ENCODE results near the gene MRPS5.
"Not testable (repeated sequence)": the region's sequence is repeated elsewhere in the genome, so short reads cannot be mapped to it uniquely, and the experiment has no call there.

MRPS5 gene

GRCh38 chr2:95044601-95045000, 77.0 kb downstream of the MRPS5 start:
- DNase-seq, result no peak

GRCh38 chr2:95043300-95044093, 78.1 kb downstream of the MRPS5 start:
- peak; percentile 53 for DNase-seq

- no peak for DNase-seq
These were observed 78.9 kb downstream of the MRPS5 start for GRCh38 chr2:95042472-95043271.

- DNase-seq, result no peak
These were observed 79.7 kb downstream of the MRPS5 start for GRCh38 chr2:95041824-95042442.

- no peak for DNase-seq
These were observed 80.4 kb downstream of the MRPS5 start for GRCh38 chr2:95041060-95041823.

GRCh38 chr2:95040426-95040825, 81.2 kb downstream of the MRPS5 start:
- no peak for DNase-seq

- DNase-seq, result no peak
These were observed 81.6 kb downstream of the MRPS5 start for GRCh38 chr2:95039978-95040377.

- DNase-seq, result no peak
These were observed 82.2 kb downstream of the MRPS5 start for GRCh38 chr2:95039363-95039762.

GRCh38 chr2:95038635-95039298, 82.8 kb downstream of the MRPS5 start:
- no peak for DNase-seq

GRCh38 chr2:95037841-95038585, 83.6 kb downstream of the MRPS5 start:
- not testable (repeated sequence) for DNase-seq

GRCh38 chr2:95037384-95037839, 84.2 kb downstream of the MRPS5 start:
- no peak for DNase-seq

- DNase-seq, result no peak
These were observed 84.8 kb downstream of the MRPS5 start for GRCh38 chr2:95036596-95037383.
